ENCODE measurements around the gene TCOF1.
A peak's percentile ranks its signal among the peaks of the same experiment; 100 is the strongest.

Gene TCOF1

DNA sequence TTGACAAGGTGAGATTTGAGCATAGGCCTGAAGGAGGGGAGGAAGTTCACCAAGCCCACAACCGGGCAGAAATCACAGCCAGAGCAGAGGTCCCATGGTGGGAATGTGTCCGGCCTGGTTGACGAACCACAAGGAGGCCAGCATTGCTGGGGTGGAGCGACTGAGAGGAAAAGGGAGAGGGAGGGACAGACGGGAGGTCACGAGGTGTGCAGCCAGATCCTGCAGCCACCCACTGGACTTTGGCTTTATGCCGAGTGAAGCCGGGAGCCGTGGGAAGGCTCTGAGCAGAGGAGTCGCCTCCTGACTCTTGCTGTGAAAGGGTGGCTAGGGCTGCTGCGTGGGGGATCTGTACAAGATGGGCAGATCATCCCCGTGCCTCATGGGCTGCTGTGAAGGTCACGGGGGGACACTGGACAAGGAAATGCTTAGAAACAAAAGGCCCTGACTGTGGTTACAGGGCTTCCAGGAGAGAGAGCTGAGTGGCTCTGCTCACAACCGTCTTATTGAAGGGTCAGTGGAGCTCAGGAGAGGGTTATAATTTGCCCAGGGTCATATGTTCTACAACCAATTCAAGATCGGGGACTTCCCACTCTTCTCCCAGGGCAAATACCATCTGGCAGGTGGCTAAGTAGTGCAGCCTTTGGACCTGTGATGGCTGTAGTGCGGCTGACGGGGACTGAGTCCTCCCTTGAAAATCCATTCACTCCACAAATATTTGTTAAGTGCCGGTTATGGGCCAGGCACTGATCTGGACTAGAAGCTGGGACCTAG, 70.8 kb downstream of the TCOF1 start:
- H3K79me2 ChIP-seq (ENCODE audit: low read length) = peaks cover 8% of the 10 kb centered on the region
- H3K4me1 ChIP-seq (ENCODE audit: low read length) = peaks cover 40% of the 10 kb centered on the region
- no peak for TF ChIP-seq EZH2phosphoT487 (IDR thresholded peaks at IDR 0.05; ENCODE audit: low read depth)
- TF ChIP-seq, protein P1, sequence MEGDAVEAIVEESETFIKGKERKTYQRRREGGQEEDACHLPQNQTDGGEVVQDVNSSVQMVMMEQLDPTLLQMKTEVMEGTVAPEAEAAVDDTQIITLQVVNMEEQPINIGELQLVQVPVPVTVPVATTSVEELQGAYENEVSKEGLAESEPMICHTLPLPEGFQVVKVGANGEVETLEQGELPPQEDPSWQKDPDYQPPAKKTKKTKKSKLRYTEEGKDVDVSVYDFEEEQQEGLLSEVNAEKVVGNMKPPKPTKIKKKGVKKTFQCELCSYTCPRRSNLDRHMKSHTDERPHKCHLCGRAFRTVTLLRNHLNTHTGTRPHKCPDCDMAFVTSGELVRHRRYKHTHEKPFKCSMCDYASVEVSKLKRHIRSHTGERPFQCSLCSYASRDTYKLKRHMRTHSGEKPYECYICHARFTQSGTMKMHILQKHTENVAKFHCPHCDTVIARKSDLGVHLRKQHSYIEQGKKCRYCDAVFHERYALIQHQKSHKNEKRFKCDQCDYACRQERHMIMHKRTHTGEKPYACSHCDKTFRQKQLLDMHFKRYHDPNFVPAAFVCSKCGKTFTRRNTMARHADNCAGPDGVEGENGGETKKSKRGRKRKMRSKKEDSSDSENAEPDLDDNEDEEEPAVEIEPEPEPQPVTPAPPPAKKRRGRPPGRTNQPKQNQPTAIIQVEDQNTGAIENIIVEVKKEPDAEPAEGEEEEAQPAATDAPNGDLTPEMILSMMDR (IDR thresholded peaks at IDR 0.05; ENCODE audit: low read depth, low read length) = no peak
- H3K4me2 ChIP-seq (ENCODE audit: low read length) = peak overlapping the region; percentile 97
- H3K36me3 ChIP-seq (replicated peaks; ENCODE audit: low read depth, low read length) = no peaks in the 10 kb centered on the region
- peak overlapping the region; percentile 85 for H3K9ac ChIP-seq (ENCODE audit: low read length)
- H3K27me3 ChIP-seq (ENCODE audit: low read depth, low read length) = no peaks in the 10 kb centered on the region
- H2AFZ ChIP-seq (ENCODE audit: low read depth, low read length) = no peak overlapping the region
- H3K9me3 ChIP-seq (ENCODE audit: insufficient read depth, low read length) = no peaks in the 10 kb centered on the region
- H4K20me1 ChIP-seq (ENCODE audit: insufficient read depth, low read length) = no peaks in the 10 kb centered on the region
- H3K4me3 ChIP-seq (ENCODE audit: low read length) = peak overlapping the region; percentile 76
- H3K27ac ChIP-seq (ENCODE audit: low read length) = peak overlapping the region; percentile 88

DNA sequence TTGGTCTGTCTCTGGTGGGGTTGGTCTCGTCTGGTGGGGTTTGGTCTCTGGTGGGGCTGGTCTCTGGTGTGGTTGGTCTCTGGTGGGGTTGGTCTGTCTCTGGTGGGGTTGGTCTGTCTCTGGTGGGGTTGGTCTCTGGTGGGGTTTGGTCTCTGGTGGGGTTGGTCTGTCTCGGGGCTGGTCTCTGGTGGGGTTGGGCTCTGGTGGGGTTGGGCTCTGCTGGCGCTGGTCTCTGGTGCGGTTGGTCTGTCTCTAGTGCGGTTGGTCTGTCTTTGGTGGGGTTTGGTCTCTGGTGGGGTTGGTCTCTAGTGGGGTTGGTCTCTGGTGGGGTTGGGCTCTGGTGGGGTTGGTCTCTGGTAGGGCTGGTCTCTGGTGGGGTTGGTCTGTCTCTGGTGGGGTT, 71.5 kb downstream of the TCOF1 start:
- Histone ChIP-seq H3K36me3 (replicated peaks; ENCODE audit: low read depth, low read length) (no peaks in the 10 kb centered on the region), H3K27ac (ENCODE audit: low read length) (peak overlapping the region; percentile 88), H3K9ac (ENCODE audit: low read length) (peak overlapping the region; percentile 85), H4K20me1 (ENCODE audit: insufficient read depth, low read length) (no peaks in the 10 kb centered on the region), H3K79me2 (ENCODE audit: low read length) (peaks cover 8% of the 10 kb centered on the region), H2AFZ (ENCODE audit: low read depth, low read length) (no peak overlapping the region), H3K4me1 (ENCODE audit: low read length) (peaks cover 40% of the 10 kb centered on the region), H3K4me3 (ENCODE audit: low read length) (peak overlapping the region; percentile 76), H3K27me3 (ENCODE audit: low read depth, low read length) (no peaks in the 10 kb centered on the region), H3K9me3 (ENCODE audit: insufficient read depth, low read length) (no peaks in the 10 kb centered on the region), H3K4me2 (ENCODE audit: low read length) (peak overlapping the region; percentile 97)
- TF ChIP-seq, protein P1 (IDR thresholded peaks at IDR 0.05; ENCODE audit: low read depth, low read length) = no peak
- no peak for TF ChIP-seq EZH2phosphoT487 (IDR thresholded peaks at IDR 0.05; ENCODE audit: low read depth)

DNA sequence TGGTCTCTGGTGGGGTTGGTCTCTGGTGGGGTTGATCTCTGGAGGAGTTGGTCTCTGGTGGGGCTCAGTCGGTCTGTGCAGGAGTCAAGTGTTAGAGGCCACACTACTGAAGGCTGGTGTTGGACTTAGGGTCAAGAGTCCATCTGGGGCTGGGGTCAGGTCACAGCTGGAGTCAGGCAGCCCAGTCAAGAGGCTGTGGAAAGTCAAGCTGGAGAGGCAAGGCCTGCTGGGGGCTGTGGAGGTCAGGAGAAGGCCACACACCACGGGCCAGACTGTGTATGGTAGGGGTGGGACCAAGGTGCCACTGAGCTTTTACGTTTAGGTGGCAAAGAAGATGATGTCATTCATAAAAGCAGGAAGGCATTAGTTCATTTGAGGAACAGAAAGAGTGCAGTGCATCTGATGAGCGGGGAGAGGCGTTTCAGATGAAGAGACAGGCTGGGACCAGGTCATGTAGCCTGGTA, 71.9 kb downstream of the TCOF1 start:
- Histone ChIP-seq H3K4me3 (ENCODE audit: low read length) (peak overlapping the region; percentile 76), H3K79me2 (ENCODE audit: low read length) (peaks cover 8% of the 10 kb centered on the region), H3K4me1 (ENCODE audit: low read length) (peaks cover 40% of the 10 kb centered on the region), H3K27ac (ENCODE audit: low read length) (peak overlapping the region; percentile 88), H3K36me3 (replicated peaks; ENCODE audit: low read depth, low read length) (no peaks in the 10 kb centered on the region), H3K9ac (ENCODE audit: low read length) (peak overlapping the region; percentile 85), H3K4me2 (ENCODE audit: low read length) (peak overlapping the region; percentile 97), H3K27me3 (ENCODE audit: low read depth, low read length) (no peaks in the 10 kb centered on the region), H4K20me1 (ENCODE audit: insufficient read depth, low read length) (no peaks in the 10 kb centered on the region), H3K9me3 (ENCODE audit: insufficient read depth, low read length) (no peaks in the 10 kb centered on the region), H2AFZ (ENCODE audit: low read depth, low read length) (no peak overlapping the region)
- TF ChIP-seq, protein P1 (IDR thresholded peaks at IDR 0.05; ENCODE audit: low read depth, low read length) = no peak
- no peak for TF ChIP-seq EZH2phosphoT487 (IDR thresholded peaks at IDR 0.05; ENCODE audit: low read depth)

DNA sequence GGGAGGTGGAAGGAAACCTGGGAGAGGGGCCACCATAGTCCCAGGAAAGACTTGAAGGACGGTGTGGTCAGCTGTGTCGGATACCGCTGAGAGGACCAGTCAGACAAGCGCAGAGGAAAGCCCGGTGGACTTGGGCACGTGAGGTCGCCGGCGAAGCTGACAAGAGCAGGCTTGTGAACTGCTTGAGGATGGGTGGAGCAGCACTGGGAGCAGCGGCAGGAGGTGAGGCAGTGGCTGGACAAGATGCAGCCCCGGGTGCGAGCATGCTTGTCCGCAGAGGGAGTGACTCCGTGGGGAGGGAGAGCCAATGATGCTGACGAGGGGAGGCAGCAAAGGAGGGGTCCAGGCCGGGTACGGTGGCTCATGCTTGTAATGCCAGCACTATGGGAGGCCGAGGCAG, 73.6 kb downstream of the TCOF1 start:
- Histone ChIP-seq H3K4me1 (ENCODE audit: low read length) (peaks cover 48% of the 10 kb centered on the region), H3K27me3 (ENCODE audit: low read depth, low read length) (no peaks in the 10 kb centered on the region), H3K4me3 (ENCODE audit: low read length) (no peak overlapping the region), H3K27ac (ENCODE audit: low read length) (no peak overlapping the region), H3K9ac (ENCODE audit: low read length) (no peak overlapping the region), H3K79me2 (ENCODE audit: low read length) (peaks cover 8% of the 10 kb centered on the region), H3K36me3 (replicated peaks; ENCODE audit: low read depth, low read length) (no peaks in the 10 kb centered on the region), H2AFZ (ENCODE audit: low read depth, low read length) (no peak overlapping the region), H3K9me3 (ENCODE audit: insufficient read depth, low read length) (no peaks in the 10 kb centered on the region), H4K20me1 (ENCODE audit: insufficient read depth, low read length) (no peaks in the 10 kb centered on the region), H3K4me2 (ENCODE audit: low read length) (no peak overlapping the region)
- TF ChIP-seq, protein P1 (IDR thresholded peaks at IDR 0.05; ENCODE audit: low read depth, low read length) = no peak
- no peak for TF ChIP-seq EZH2phosphoT487 (IDR thresholded peaks at IDR 0.05; ENCODE audit: low read depth)

Measured in OCI-LY3 (cell line).